ENCODE data around the gene DYRK1A. TPM values are rescaled to one million over a fixed set of nuclear protein-coding genes. Genes with fewer than 3 reads are reported as not detected.
A peak's percentile ranks its signal among the peaks of the same experiment; 100 is the strongest.

The DYRK1A gene
- total and polyA plus RNA-seq, 11 donors, result 24.5 to 96.6 (median 69.0) TPM

GRCh38 chr21:37458669-37459276 is 92.2 kb downstream of the DYRK1A start:
- intact Hi-C loops (cut with DNase I), result loop anchor here in 4 of 10 donors (10.0 kb wide), 1 partner anchor 194 kb away; the partner anchor contains the start of gene VPS26C (in 4 of the 4)
- peak overlapping the region in 6 of 12 donors; percentile 13 to 51 (median 30) for H3K27ac ChIP-seq

GRCh38 chr21:37459575-37459974 is 93.0 kb downstream of the DYRK1A start:
- 31 to 59% (median 50%) methylated on average over 4 of the region's 4 CpGs for WGBS, 4 donors
- DNase-seq (no peak), ATAC-seq (no peak)
- Histone ChIP-seq H3K36me3 (no peaks in the 10 kb centered on the region), H3K27ac (peak overlapping the region in 1 of 12 donors; percentile 51), H3K4me1 (peaks cover 14 to 98% (median 91%) of the 10 kb centered on the region in 12 donors), H3K27me3 (no peaks in the 10 kb centered on the region), H3K4me3 (no peak overlapping the region), H3K9me3 (no peaks in the 10 kb centered on the region)
- intact Hi-C loops (cut with DNase I), result loop anchor here in 4 of 10 donors (10.0 kb wide), 1 partner anchor 195 kb away; the partner anchor contains the start of gene VPS26C (in 4 of the 4)
- TF ChIP-seq POLR2A (IDR thresholded peaks at IDR 0.05) (no peak), CTCF (IDR thresholded peaks at IDR 0.05) (no peak)

More at GRCh38 chr21:37458669-37459276, 92.2 kb downstream of the DYRK1A start:
- H3K9me3 ChIP-seq, result no peaks in the 10 kb centered on the region
- TF ChIP-seq CTCF (IDR thresholded peaks at IDR 0.05), result no peak
- no peak for TF ChIP-seq POLR2A (IDR thresholded peaks at IDR 0.05)
- 29 to 46% (median 41%) methylated on average over 7 of the region's 7 CpGs for whole genome bisulfite sequencing, 4 donors
- ATAC-seq (peak in 3 of 4 donors; percentile 28 to 43 (median 37)), DNase-seq (no peak)
- no peaks in the 10 kb centered on the region for H3K27me3 ChIP-seq
- H3K4me3 ChIP-seq, result no peak overlapping the region
- no peaks in the 10 kb centered on the region for H3K36me3 ChIP-seq
- H3K4me1 ChIP-seq, result peaks cover 14 to 97% (median 89%) of the 10 kb centered on the region in 12 donors

- Histone ChIP-seq H3K27me3 (no peaks in the 10 kb centered on the region), H3K9me3 (no peaks in the 10 kb centered on the region), H3K27ac (no peak overlapping the region), H3K4me1 (peaks cover 14 to 98% (median 86%) of the 10 kb centered on the region in 12 donors), H3K36me3 (no peaks in the 10 kb centered on the region), H3K4me3 (no peak overlapping the region)
- DNase-seq, result no peak
- no peak for ATAC-seq
- peak in 1 of 12 donors; percentile 5 for TF ChIP-seq CTCF (IDR thresholded peaks at IDR 0.05)
- TF ChIP-seq POLR2A (IDR thresholded peaks at IDR 0.05), result no peak
- intact Hi-C loops (cut with DNase I), result loop anchor here in 5 of 10 donors (5.0 to 10.0 kb wide), 3 partner anchors 85 to 195 kb away; partner anchors contain the start of genes DYRK1A (in 4 of the 5) and VPS26C (in 2 of the 5)
- 81 to 85% (median 85%) methylated on average over 7 of the region's 7 CpGs for WGBS, 4 donors
Measured at GRCh38 chr21:37460196-37460595, 93.6 kb downstream of the DYRK1A start.

- 30 to 40% (median 31%) methylated on average over 4 of the region's 4 CpGs for WGBS, 4 donors
- Histone ChIP-seq H3K36me3 (no peaks in the 10 kb centered on the region), H3K9me3 (no peaks in the 10 kb centered on the region), H3K27ac (peak overlapping the region in 2 of 12 donors; percentile 14 to 43), H3K4me3 (no peak overlapping the region), H3K27me3 (no peaks in the 10 kb centered on the region), H3K4me1 (peaks cover 14 to 96% (median 73%) of the 10 kb centered on the region in 12 donors)
- intact Hi-C loops (cut with DNase I), result loop anchor here in 5 of 10 donors (5.0 to 10.0 kb wide), 3 partner anchors 87 to 197 kb away; partner anchors contain the start of genes DYRK1A (in 4 of the 5) and VPS26C (in 2 of the 5)
- no peak for TF ChIP-seq POLR2A (IDR thresholded peaks at IDR 0.05)
- no peak for TF ChIP-seq CTCF (IDR thresholded peaks at IDR 0.05)
- no peak for DNase-seq
- ATAC-seq, result no peak
Measured at GRCh38 chr21:37461479-37461878, 94.9 kb downstream of the DYRK1A start.

Measured in heart left ventricle (tissue), 16 donors.